Limb (tissue), 2 donors: ENCODE measurements around the gene ATP2C1.
"Not testable (repeated sequence)": the region's sequence is repeated elsewhere in the genome, so short reads cannot be mapped to it uniquely, and the experiment has no call there.

Experiments used
- DNase-seq, 2 donors: peaks; one replicate each; pipeline ENCODE4 v3.0.0-alpha.2; 2016; ENCODE audit errors: extremely low spot score in 2 of 2

The ATP2C1 gene

GRCh38 chr3:131036200-131036816 lies 142.4 kb downstream of the ATP2C1 start:
- DNase-seq = no peak

- DNase-seq = no peak
Observed at GRCh38 chr3:131036986-131037385, 143.1 kb downstream of the ATP2C1 start.

GRCh38 chr3:131038326-131038725 lies 144.4 kb downstream of the ATP2C1 start:
- DNase-seq = no peak

GRCh38 chr3:131042271-131042985 lies 148.5 kb downstream of the ATP2C1 start:
- not testable (repeated sequence) for DNase-seq

GRCh38 chr3:131047582-131047981 lies 153.7 kb downstream of the ATP2C1 start:
- no peak for DNase-seq

GRCh38 chr3:131048030-131048429 lies 154.1 kb downstream of the ATP2C1 start:
- no peak for DNase-seq

- DNase-seq = no peak
Observed at GRCh38 chr3:131050001-131050400, 156.1 kb downstream of the ATP2C1 start.

- no peak for DNase-seq
Observed at GRCh38 chr3:131053043-131053859, 159.4 kb downstream of the ATP2C1 start.
